Mesothelial cell of epicardium (in vitro differentiated cells): Measurements from ENCODE around the gene MCM8. TPM values are rescaled to one million over a fixed set of nuclear protein-coding genes. Genes with fewer than 3 reads are reported as not detected.

Experiments
- DNase-seq, 2 experiments: peaks; one replicate each; pipeline ENCODE4 v3.0.0; 2021; ENCODE audit warnings: low spot score in 2 of 2; ENCODE audit not compliant: unreplicated experiment in 2 of 2
- H3K27ac Mint-ChIP-seq: 2 replicates; pipeline ENCODE4 v1.8.0; 2021; ENCODE audit warnings: mixed read lengths
- H3K27me3 Mint-ChIP-seq: 2 replicates; pipeline ENCODE4 v1.8.0; 2021; ENCODE audit warnings: low read depth, mixed read lengths
- H3K36me3 Mint-ChIP-seq: 2 replicates; pipeline ENCODE4 v1.8.0; 2021; ENCODE audit warnings: mixed read lengths
- H3K4me1 Mint-ChIP-seq: 2 replicates; pipeline ENCODE4 v1.8.0; 2021; ENCODE audit warnings: mixed read lengths
- H3K4me3 Mint-ChIP-seq: 2 replicates; pipeline ENCODE4 v1.8.0; 2021; ENCODE audit warnings: mild to moderate bottlenecking, moderate library complexity, mixed read lengths
- H3K9me3 Mint-ChIP-seq: 2 replicates; pipeline ENCODE4 v1.8.0; 2021; ENCODE audit warnings: mixed read lengths
- CTCF ChIP-seq: fragments of 200-600 bp; sonication (generic); IDR thresholded peaks from one replicate; pipeline ENCODE4 v1.5.0; 2021; ENCODE audit warnings: antibody characterized with exemption; ENCODE audit not compliant: unreplicated experiment
- total RNA-seq: library from RNA; stranded (reverse); gene quantifications from 3 replicates; pipeline ENCODE4 v1.2.1, GENCODE V29; 2021

MCM8 gene
- total RNA-seq, 1 donor from 2014 or later, result 11.3 TPM

DNA sequence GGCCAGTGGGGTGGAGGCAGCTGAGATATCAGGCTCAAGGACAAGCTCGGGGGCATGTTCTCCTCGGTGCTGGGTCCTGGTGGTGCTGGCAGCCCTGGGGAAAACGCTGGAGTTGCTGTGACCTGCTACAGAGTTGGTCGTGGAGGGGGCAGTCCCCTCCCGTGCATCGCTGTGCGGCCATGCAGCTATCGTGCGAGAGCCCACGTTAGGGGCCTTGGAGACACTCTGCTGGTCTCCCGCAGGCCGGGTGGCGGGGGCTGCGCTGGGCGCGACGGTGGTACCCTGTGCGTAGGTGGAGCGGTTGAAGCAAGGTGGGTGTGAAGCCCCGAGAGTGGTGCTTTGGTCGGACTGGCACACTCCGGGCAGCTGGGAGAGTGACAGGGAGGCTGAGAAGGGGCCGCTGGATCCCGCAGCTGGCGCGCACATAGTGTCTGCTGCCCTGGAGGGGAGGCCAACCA is 91.4 kb downstream of the MCM8 start:
- H3K4me1 Mint-ChIP-seq, result peaks cover 7% of the 10 kb centered on the region
- H3K9me3 Mint-ChIP-seq, result no peaks in the 10 kb centered on the region
- no peaks in the 10 kb centered on the region for H3K27me3 Mint-ChIP-seq
- TF ChIP-seq CTCF, result no peak
- peaks cover 31% of the 10 kb centered on the region for H3K36me3 Mint-ChIP-seq
- H3K4me3 Mint-ChIP-seq, result no peak overlapping the region
- no peak for DNase-seq
- no peak overlapping the region for H3K27ac Mint-ChIP-seq

- Mint-ChIP-seq H3K4me3 (no peak overlapping the region), H3K4me1 (peaks cover 9% of the 10 kb centered on the region), H3K27me3 (no peaks in the 10 kb centered on the region), H3K27ac (no peak overlapping the region), H3K9me3 (no peaks in the 10 kb centered on the region), H3K36me3 (peaks cover 39% of the 10 kb centered on the region)
- DNase-seq, result no peak
- TF ChIP-seq CTCF, result no peak
Measured at GRCh38 chr20:6044115-6044514, 93.7 kb downstream of the MCM8 start.

DNA sequence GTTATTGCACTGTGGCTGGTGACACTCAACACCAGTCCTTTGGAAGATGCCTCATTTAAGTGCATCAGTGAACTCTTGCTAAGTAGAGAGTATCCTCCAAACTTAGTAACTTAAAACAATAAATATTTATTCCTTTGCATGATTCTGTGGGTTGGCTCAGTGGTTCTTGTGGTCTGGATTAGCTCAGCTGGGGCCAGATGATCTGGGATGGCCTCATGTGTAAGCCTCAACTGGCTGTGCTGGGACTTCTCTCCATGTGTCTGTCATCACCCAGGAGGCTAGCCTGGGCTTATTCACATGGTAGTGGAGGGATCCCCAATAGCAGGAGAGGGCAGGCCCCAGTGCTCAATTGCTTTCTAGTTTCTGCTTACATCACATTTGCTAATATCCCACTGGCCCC is 95.1 kb downstream of the MCM8 start:
- Mint-ChIP-seq H3K27ac (no peak overlapping the region), H3K4me3 (no peak overlapping the region), H3K9me3 (no peaks in the 10 kb centered on the region), H3K36me3 (peaks cover 45% of the 10 kb centered on the region), H3K4me1 (peaks cover 11% of the 10 kb centered on the region), H3K27me3 (peaks cover 3% of the 10 kb centered on the region)
- no peak for DNase-seq
- no peak for TF ChIP-seq CTCF

DNA sequence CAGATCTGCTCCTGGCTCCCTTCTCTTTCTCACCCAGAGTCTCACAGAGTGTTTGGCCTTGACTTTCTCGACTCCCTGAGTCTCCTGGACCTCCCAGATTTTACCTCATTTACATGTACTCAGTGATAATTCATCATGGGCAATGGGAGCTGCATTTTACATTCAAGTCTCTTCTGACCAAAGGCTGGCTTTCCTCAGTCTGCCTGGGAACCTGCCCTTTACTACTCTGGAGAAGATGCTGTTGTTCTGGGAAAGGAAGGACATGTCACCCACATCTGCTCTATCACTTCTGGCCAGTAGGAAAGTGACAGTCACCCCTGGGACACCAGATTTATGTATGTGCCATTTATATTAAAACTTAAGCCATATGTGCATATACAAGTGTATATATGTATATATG is 96.0 kb downstream of the MCM8 start:
- H3K36me3 Mint-ChIP-seq, result peaks cover 41% of the 10 kb centered on the region
- H3K4me3 Mint-ChIP-seq, result no peak overlapping the region
- H3K27me3 Mint-ChIP-seq, result peaks cover 4% of the 10 kb centered on the region
- H3K9me3 Mint-ChIP-seq, result no peaks in the 10 kb centered on the region
- peaks cover 19% of the 10 kb centered on the region for H3K4me1 Mint-ChIP-seq
- TF ChIP-seq CTCF, result no peak
- DNase-seq, result no peak
- H3K27ac Mint-ChIP-seq, result no peak overlapping the region

DNA sequence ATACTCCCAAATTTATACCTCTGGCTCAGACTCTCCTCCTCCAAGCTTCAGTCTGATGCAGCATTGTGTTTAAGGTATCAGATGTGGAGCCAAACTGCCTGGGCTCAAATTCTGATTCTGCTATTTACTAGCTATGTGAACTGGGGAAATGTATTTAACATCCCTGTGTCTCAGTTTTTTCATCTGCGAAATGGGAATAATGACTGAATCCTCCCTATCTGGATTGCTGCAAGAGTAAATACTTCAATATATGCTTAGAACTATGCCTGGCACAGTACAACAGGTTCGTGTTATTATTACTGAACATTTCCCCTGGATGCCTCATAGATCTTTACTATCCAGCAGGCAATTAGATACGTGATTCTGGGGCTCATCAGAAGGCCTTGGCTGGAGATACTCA is 97.9 kb downstream of the MCM8 start:
- H3K36me3 Mint-ChIP-seq, result peaks cover 32% of the 10 kb centered on the region
- no peak for TF ChIP-seq CTCF
- no peak overlapping the region for H3K4me3 Mint-ChIP-seq
- peaks cover 9% of the 10 kb centered on the region for H3K27me3 Mint-ChIP-seq
- H3K27ac Mint-ChIP-seq, result no peak overlapping the region
- DNase-seq, result no peak
- peaks cover 33% of the 10 kb centered on the region for H3K4me1 Mint-ChIP-seq
- H3K9me3 Mint-ChIP-seq, result no peaks in the 10 kb centered on the region

Other genes starting within 250 kb of the MCM8 start
- 10.0 to 11.9 TPM (median 11.6 TPM) in 3 replicates for gene SHLD1, start 200.3 kb upstream of the MCM8 start, total RNA-seq
- gene CHGB, start 39.1 kb upstream of the MCM8 start, total RNA-seq, result 4.2 to 4.7 TPM (median 4.4 TPM) in 3 replicates
- 12.1 to 13.2 TPM (median 12.6 TPM) in 3 replicates for gene TRMT6, start 119 bp upstream of the MCM8 start, total RNA-seq
- gene CRLS1, start 55.5 kb downstream of the MCM8 start, total RNA-seq, result 51.0 to 58.1 TPM (median 54.8 TPM) in 3 replicates
- gene LRRN4, start 103.4 kb downstream of the MCM8 start, total RNA-seq, result 75.4 to 89.5 TPM (median 78.8 TPM) in 3 replicates
- gene FERMT1, start 172.4 kb downstream of the MCM8 start, total RNA-seq, result 21.9 to 24.7 TPM (median 22.4 TPM) in 3 replicates